ENCODE measurements around the gene FUCA1. TPM values are rescaled to one million over a fixed set of nuclear protein-coding genes. Genes with fewer than 3 reads are reported as not detected.

Gene FUCA1
- polyA plus RNA-seq, 1 donor from 2014 or later = 14.7 TPM

- Mint-ChIP-seq H3K27ac (peak overlapping the region in 2 of 3 donors; percentile 35 to 75), H3K4me3 (peak overlapping the region; percentile 33 to 98 (median 88)), H3K36me3 (no peaks in the 10 kb centered on the region), H3K27me3 (no peaks in the 10 kb centered on the region), H3K4me1 (peaks cover 3 to 9% (median 6%) of the 10 kb centered on the region in 3 donors), H3K9me3 (no peaks in the 10 kb centered on the region)
Measured at GRCh38 chr1:23798662-23799142, 69.4 kb downstream of the FUCA1 start.

- no peaks in the 10 kb centered on the region for H3K9me3 Mint-ChIP-seq
- H3K27me3 Mint-ChIP-seq = no peaks in the 10 kb centered on the region
- no peaks in the 10 kb centered on the region for H3K36me3 Mint-ChIP-seq
- H3K4me3 Mint-ChIP-seq = peak overlapping the region in 1 of 4 donors; percentile 91
- H3K27ac Mint-ChIP-seq = peak overlapping the region in 2 of 3 donors; percentile 71 to 75
- H3K4me1 Mint-ChIP-seq = peaks cover 3 to 9% (median 6%) of the 10 kb centered on the region in 3 donors
Measured at GRCh38 chr1:23797478-23798448, 70.3 kb downstream of the FUCA1 start.

GRCh38 chr1:23796466-23797271, 71.4 kb downstream of the FUCA1 start:
- H3K27ac Mint-ChIP-seq = peak overlapping the region in 2 of 3 donors; percentile 39 to 47
- peak overlapping the region in 1 of 4 donors; percentile 91 for H3K4me3 Mint-ChIP-seq
- no peaks in the 10 kb centered on the region for H3K9me3 Mint-ChIP-seq
- H3K36me3 Mint-ChIP-seq = no peaks in the 10 kb centered on the region
- H3K27me3 Mint-ChIP-seq = no peaks in the 10 kb centered on the region
- peaks cover 5 to 10% (median 9%) of the 10 kb centered on the region in 3 donors for H3K4me1 Mint-ChIP-seq

GRCh38 chr1:23795676-23796465, 72.2 kb downstream of the FUCA1 start:
- Mint-ChIP-seq H3K27ac (no peak overlapping the region), H3K9me3 (no peaks in the 10 kb centered on the region), H3K27me3 (no peaks in the 10 kb centered on the region), H3K36me3 (no peaks in the 10 kb centered on the region), H3K4me1 (peaks cover 10 to 17% (median 11%) of the 10 kb centered on the region in 3 donors), H3K4me3 (peak overlapping the region in 1 of 4 donors; percentile 63)

Other genes with a start within 250 kb of the FUCA1 start
- gene RPL11, start 176.5 kb downstream of the FUCA1 start, polyA plus RNA-seq = 1,607 TPM
- gene ELOA, start 124.8 kb downstream of the FUCA1 start, polyA plus RNA-seq = 100 TPM
- 73.6 TPM for gene PITHD1, start 89.9 kb downstream of the FUCA1 start, polyA plus RNA-seq
- 96.5 TPM for gene LYPLA2, start 77.1 kb downstream of the FUCA1 start, polyA plus RNA-seq
- gene GALE, start 67.5 kb downstream of the FUCA1 start, polyA plus RNA-seq = 8.0 TPM
- gene HMGCL, start 42.9 kb downstream of the FUCA1 start, polyA plus RNA-seq = 28.3 TPM
- 52.1 TPM for gene CNR2, start 45.1 kb upstream of the FUCA1 start, polyA plus RNA-seq
- gene PNRC2, start 91.5 kb upstream of the FUCA1 start, polyA plus RNA-seq = 143 TPM
- gene SRSF10, start 112.0 kb upstream of the FUCA1 start, polyA plus RNA-seq = 116 TPM
- not detected for gene MYOM3, start 243.8 kb upstream of the FUCA1 start, polyA plus RNA-seq

Measured in IgD-negative memory B cell (primary cell).